HepG2 (cell line): ENCODE results near the gene LTB4R. TPM values are rescaled to one million over a fixed set of nuclear protein-coding genes. Genes with fewer than 3 reads are reported as not detected.

Experiments
- BRCA1 ChIP-seq: sonication (generic); formaldehyde crosslinking; IDR thresholded peaks from 2 replicates; pipeline ENCODE4 v1.4.0; 2020; ENCODE audit warnings: missing genetic modification reagents
- FIP1L1 ChIP-seq: fragments of 200-400 bp; formaldehyde crosslinking; IDR thresholded peaks from 2 replicates; pipeline ENCODE4 v1.6.1; 2018; ENCODE audit warnings: low read depth, mild to moderate bottlenecking, low read length, moderate library complexity, borderline replicate concordance; ENCODE audit not compliant: insufficient read depth
- KDM1A ChIP-seq: IDR thresholded peaks from 2 replicates; pipeline ENCODE4 v1.6.1; 2016; ENCODE audit warnings: missing compliant biosample characterization
- PHF8 ChIP-seq: sonication (generic); formaldehyde crosslinking; IDR thresholded peaks from 2 replicates; pipeline ENCODE4 v1.5.0; 2020; ENCODE audit warnings: missing genetic modification reagents
- ZNF616 ChIP-seq: sonication (generic); formaldehyde crosslinking; IDR thresholded peaks from 2 replicates; pipeline ENCODE4 v1.5.0; 2020; ENCODE audit warnings: low read depth, mild to moderate bottlenecking, missing genetic modification reagents
- ZNF672 ChIP-seq: sonication (generic); formaldehyde crosslinking; IDR thresholded peaks from 2 replicates; pipeline ENCODE4 v1.8.1; 2022; ENCODE audit warnings: missing genetic modification reagents
- ZNF678 ChIP-seq: sonication (generic); formaldehyde crosslinking; IDR thresholded peaks from 2 replicates; pipeline ENCODE4 v1.4.0; 2020; ENCODE audit warnings: mild to moderate bottlenecking, missing genetic modification reagents
- ZSCAN20 ChIP-seq: sonication (generic); formaldehyde crosslinking; IDR thresholded peaks from 2 replicates; pipeline ENCODE4 v1.4.0; 2020; ENCODE audit warnings: missing genetic modification reagents, mild to moderate bottlenecking, borderline replicate concordance
- ZSCAN31 ChIP-seq: sonication (generic); formaldehyde crosslinking; IDR thresholded peaks from 2 replicates; pipeline ENCODE4 v1.5.0; 2020; ENCODE audit warnings: low read depth, mild to moderate bottlenecking, missing genetic modification reagents
- polyA plus RNA-seq, 8 experiments: library from polyadenylated mRNA; depleted of rRNA in 3 of 8; stranded (reverse) in 7 of 8; unstranded in 1 of 8; fragments of >200 nt; fragmentation: Illumina TruSeq in 4 of 8; extraction: Trizol in 4 of 8; gene quantifications; 2 replicates each; pipeline versions ENCODE4 v1.2.1 to v1.2.3, GENCODE V29; 2011 to 2016; ENCODE audit warnings: low read depth in 4 of 8, missing spikeins in 1 of 8, mixed read lengths in 1 of 8; ENCODE audit not compliant: insufficient read depth in 1 of 8
- total RNA-seq, 5 experiments: library from RNA; depleted of rRNA; stranded (reverse); fragments of >200 nt; fragmentation: Illumina TruSeq; extraction: Trizol; gene quantifications; 2 replicates each; pipeline ENCODE4 v1.2.3, GENCODE V29; 2016; ENCODE audit warnings: low read depth in 1 of 5
- TF ChIP-seq, protein P1 (sequence below): sonication (generic); formaldehyde crosslinking; IDR thresholded peaks from 2 replicates; pipeline ENCODE4 v1.8.0; 2022; ENCODE audit warnings: mild to moderate bottlenecking, missing genetic modification reagents, moderate library complexity
- TF ChIP-seq, protein P2 (sequence below): sonication (generic); formaldehyde crosslinking; IDR thresholded peaks from 2 replicates; pipeline ENCODE4 v1.5.1; 2020; ENCODE audit warnings: missing genetic modification reagents, mild to moderate bottlenecking, borderline replicate concordance
- TF ChIP-seq, protein P3 (sequence below): sonication (generic); formaldehyde crosslinking; IDR thresholded peaks from 2 replicates; pipeline ENCODE4 v1.4.0; 2020; ENCODE audit warnings: mild to moderate bottlenecking, missing genetic modification reagents
- TF ChIP-seq, protein P4 (sequence below): sonication (generic); formaldehyde crosslinking; IDR thresholded peaks from 2 replicates; pipeline ENCODE4 v1.4.0; 2020; ENCODE audit warnings: mild to moderate bottlenecking, missing genetic modification reagents, borderline replicate concordance
- TF ChIP-seq, protein P5 (sequence below): sonication (generic); formaldehyde crosslinking; IDR thresholded peaks from 2 replicates; pipeline ENCODE4 v1.5.0; 2020; ENCODE audit warnings: mild to moderate bottlenecking, missing genetic modification reagents, borderline replicate concordance

LTB4R gene
- total and polyA plus RNA-seq, 2 of the 13 experiments (the other 11 are each of a cell fraction or from before 2014, with no cell fraction given): 3.2 to 8.2 TPM

DNA sequence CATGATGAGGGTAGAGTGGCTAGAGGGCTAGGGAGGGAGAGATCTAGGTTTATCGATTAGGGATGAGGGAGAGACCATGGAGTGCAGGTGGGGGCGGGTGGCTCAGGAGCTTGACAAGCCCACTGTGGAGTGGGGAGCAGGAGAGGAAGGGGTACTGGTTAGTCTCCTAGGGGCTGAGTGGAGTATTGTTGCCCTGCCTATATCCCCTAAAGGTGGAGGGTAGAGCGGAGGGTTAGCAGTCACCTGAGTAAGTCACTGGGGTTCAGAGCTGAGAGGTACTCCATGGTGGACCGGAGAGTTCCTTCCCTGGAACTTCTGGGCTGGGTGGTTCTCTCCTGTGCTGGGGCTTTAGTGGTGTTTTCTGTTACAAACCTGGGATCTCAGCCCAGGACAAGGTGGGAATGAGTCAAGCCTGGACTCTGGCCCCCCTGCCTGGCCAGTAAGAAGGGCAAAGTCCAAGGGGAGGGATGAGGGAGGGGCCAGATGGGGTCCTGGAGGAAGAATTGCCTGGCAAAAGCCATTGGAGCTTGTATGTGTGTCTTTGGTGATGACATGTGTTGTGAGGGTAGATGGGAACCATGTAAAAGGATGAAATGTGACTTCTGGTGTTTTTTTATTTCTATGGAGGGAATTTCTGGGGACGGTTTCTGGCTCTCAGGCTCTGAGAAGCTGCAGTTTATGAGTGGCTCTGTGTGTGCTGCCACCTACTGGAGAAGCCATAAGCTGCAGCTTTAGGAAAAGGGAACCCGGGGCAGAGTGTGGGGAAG is 3.5 kb upstream of the LTB4R start, which contains the start of gene CIDEB (continued):
- TF ChIP-seq, protein P1, sequence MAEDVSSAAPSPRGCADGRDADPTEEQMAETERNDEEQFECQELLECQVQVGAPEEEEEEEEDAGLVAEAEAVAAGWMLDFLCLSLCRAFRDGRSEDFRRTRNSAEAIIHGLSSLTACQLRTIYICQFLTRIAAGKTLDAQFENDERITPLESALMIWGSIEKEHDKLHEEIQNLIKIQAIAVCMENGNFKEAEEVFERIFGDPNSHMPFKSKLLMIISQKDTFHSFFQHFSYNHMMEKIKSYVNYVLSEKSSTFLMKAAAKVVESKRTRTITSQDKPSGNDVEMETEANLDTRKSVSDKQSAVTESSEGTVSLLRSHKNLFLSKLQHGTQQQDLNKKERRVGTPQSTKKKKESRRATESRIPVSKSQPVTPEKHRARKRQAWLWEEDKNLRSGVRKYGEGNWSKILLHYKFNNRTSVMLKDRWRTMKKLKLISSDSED (CRISPR knock-in tag): no peak
- TF ChIP-seq, protein P2, sequence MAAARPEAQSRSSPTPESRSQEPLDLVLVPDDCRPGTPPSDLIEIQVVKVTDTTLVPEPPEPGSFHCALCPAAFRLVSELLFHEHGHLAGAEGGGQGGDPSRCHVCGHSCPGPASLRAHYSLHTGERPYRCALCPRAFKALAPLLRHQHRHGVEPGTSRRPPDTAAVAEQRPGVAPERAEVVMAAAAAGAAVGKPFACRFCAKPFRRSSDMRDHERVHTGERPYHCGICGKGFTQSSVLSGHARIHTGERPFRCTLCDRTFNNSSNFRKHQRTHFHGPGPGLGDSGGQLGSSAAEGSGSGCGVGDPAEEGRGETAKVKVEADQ: peak; percentile 81; the same call in 1 of the 2 replicates
- peak; percentile 68; the same call in 1 of the 2 replicates for TF ChIP-seq ZNF678 (CRISPR knock-in tag)
- peak; percentile 39; the same call in 1 of the 2 replicates for TF ChIP-seq ZNF616 (CRISPR knock-in tag)
- TF ChIP-seq, protein P3, sequence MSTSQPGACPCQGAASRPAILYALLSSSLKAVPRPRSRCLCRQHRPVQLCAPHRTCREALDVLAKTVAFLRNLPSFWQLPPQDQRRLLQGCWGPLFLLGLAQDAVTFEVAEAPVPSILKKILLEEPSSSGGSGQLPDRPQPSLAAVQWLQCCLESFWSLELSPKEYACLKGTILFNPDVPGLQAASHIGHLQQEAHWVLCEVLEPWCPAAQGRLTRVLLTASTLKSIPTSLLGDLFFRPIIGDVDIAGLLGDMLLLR: 0 out of 2 replicates have a peak, but pooled peaks have one; percentile 50
- TF ChIP-seq KDM1A (CRISPR knock-in tag): peak; percentile 73; the same call in 1 of the 2 replicates
- no peak for TF ChIP-seq ZSCAN20 (CRISPR knock-in tag)
- TF ChIP-seq PHF8: peak; percentile 80
- peak; percentile 69 for TF ChIP-seq ZSCAN31
- no peak for TF ChIP-seq BRCA1 (CRISPR knock-in tag)
- TF ChIP-seq, protein P4, sequence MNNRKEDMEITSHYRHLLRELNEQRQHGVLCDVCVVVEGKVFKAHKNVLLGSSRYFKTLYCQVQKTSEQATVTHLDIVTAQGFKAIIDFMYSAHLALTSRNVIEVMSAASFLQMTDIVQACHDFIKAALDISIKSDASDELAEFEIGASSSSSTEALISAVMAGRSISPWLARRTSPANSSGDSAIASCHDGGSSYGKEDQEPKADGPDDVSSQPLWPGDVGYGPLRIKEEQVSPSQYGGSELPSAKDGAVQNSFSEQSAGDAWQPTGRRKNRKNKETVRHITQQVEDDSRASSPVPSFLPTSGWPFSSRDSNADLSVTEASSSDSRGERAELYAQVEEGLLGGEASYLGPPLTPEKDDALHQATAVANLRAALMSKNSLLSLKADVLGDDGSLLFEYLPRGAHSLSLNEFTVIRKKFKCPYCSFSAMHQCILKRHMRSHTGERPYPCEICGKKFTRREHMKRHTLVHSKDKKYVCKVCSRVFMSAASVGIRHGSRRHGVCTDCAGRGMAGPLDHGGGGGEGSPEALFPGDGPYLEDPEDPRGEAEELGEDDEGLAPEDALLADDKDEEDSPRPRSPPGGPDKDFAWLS (CRISPR knock-in tag): no peak
- no peak for TF ChIP-seq ZNF672 (CRISPR knock-in tag)
- TF ChIP-seq FIP1L1: 0 out of 2 replicates have a peak, but pooled peaks have one; percentile 41
- TF ChIP-seq, protein P5, sequence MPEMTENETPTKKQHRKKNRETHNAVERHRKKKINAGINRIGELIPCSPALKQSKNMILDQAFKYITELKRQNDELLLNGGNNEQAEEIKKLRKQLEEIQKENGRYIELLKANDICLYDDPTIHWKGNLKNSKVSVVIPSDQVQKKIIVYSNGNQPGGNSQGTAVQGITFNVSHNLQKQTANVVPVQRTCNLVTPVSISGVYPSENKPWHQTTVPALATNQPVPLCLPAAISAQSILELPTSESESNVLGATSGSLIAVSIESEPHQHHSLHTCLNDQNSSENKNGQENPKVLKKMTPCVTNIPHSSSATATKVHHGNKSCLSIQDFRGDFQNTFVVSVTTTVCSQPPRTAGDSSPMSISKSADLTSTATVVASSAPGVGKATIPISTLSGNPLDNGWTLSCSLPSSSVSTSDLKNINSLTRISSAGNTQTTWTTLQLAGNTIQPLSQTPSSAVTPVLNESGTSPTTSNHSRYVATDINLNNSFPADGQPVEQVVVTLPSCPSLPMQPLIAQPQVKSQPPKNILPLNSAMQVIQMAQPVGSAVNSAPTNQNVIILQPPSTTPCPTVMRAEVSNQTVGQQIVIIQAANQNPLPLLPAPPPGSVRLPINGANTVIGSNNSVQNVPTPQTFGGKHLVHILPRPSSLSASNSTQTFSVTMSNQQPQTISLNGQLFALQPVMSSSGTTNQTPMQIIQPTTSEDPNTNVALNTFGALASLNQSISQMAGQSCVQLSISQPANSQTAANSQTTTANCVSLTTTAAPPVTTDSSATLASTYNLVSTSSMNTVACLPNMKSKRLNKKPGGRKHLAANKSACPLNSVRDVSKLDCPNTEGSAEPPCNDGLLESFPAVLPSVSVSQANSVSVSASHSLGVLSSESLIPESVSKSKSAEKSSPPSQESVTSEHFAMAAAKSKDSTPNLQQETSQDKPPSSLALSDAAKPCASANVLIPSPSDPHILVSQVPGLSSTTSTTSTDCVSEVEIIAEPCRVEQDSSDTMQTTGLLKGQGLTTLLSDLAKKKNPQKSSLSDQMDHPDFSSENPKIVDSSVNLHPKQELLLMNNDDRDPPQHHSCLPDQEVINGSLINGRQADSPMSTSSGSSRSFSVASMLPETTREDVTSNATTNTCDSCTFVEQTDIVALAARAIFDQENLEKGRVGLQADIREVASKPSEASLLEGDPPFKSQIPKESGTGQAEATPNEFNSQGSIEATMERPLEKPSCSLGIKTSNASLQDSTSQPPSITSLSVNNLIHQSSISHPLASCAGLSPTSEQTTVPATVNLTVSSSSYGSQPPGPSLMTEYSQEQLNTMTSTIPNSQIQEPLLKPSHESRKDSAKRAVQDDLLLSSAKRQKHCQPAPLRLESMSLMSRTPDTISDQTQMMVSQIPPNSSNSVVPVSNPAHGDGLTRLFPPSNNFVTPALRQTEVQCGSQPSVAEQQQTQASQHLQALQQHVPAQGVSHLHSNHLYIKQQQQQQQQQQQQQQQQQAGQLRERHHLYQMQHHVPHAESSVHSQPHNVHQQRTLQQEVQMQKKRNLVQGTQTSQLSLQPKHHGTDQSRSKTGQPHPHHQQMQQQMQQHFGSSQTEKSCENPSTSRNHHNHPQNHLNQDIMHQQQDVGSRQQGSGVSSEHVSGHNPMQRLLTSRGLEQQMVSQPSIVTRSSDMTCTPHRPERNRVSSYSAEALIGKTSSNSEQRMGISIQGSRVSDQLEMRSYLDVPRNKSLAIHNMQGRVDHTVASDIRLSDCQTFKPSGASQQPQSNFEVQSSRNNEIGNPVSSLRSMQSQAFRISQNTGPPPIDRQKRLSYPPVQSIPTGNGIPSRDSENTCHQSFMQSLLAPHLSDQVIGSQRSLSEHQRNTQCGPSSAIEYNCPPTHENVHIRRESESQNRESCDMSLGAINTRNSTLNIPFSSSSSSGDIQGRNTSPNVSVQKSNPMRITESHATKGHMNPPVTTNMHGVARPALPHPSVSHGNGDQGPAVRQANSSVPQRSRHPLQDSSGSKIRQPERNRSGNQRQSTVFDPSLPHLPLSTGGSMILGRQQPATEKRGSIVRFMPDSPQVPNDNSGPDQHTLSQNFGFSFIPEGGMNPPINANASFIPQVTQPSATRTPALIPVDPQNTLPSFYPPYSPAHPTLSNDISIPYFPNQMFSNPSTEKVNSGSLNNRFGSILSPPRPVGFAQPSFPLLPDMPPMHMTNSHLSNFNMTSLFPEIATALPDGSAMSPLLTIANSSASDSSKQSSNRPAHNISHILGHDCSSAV: no peak; the same call in 1 of the 2 replicates
- TF ChIP-seq, all 625 proteins: peak for 359
